Stimulated activated CD8-positive, alpha-beta memory T cell treated with anti-CD3 and anti-CD28 coated beads, Interleukin-12 subunit alpha, Interleukin-12 subunit beta, amount 100 ng/mL, for 1 hour (primary cell): ENCODE data around the gene LTBP2.

Source experiments
- DNase-seq: peaks from one replicate; pipeline ENCODE4 v3.0.0-alpha.2; 2020; ENCODE audit warnings: low read depth

Gene LTBP2

GRCh38 chr14:74526854-74527585, 85.0 kb downstream of the LTBP2 start:
- DNase-seq, result no peak

GRCh38 chr14:74525361-74525851, 86.6 kb downstream of the LTBP2 start:
- DNase-seq, result no peak

GRCh38 chr14:74524812-74525135, 87.3 kb downstream of the LTBP2 start:
- DNase-seq, result no peak

GRCh38 chr14:74524076-74524811, 87.8 kb downstream of the LTBP2 start:
- no peak for DNase-seq

GRCh38 chr14:74522740-74523139, 89.3 kb downstream of the LTBP2 start:
- no peak for DNase-seq

- DNase-seq, result no peak
Observed at GRCh38 chr14:74521756-74522155, 90.3 kb downstream of the LTBP2 start.

- DNase-seq, result no peak
Observed at GRCh38 chr14:74519316-74520074, 92.5 kb downstream of the LTBP2 start.

GRCh38 chr14:74518221-74518620, 93.8 kb downstream of the LTBP2 start:
- no peak for DNase-seq

- DNase-seq, result no peak
Observed at GRCh38 chr14:74517731-74518130, 94.3 kb downstream of the LTBP2 start.

- DNase-seq, result no peak
Observed at GRCh38 chr14:74516451-74517160, 95.4 kb downstream of the LTBP2 start.

- no peak for DNase-seq
Observed at GRCh38 chr14:74515891-74516412, 96.1 kb downstream of the LTBP2 start.

GRCh38 chr14:74514471-74514941, 97.5 kb downstream of the LTBP2 start:
- no peak for DNase-seq

GRCh38 chr14:74511966-74512830, 99.8 kb downstream of the LTBP2 start:
- no peak for DNase-seq

GRCh38 chr14:74510959-74511409, 101.1 kb downstream of the LTBP2 start:
- DNase-seq, result no peak

GRCh38 chr14:74510223-74510931, 101.7 kb downstream of the LTBP2 start:
- no peak for DNase-seq

GRCh38 chr14:74509587-74510222, 102.3 kb downstream of the LTBP2 start:
- DNase-seq, result no peak

GRCh38 chr14:74508844-74509428, 103.1 kb downstream of the LTBP2 start:
- DNase-seq, result no peak

GRCh38 chr14:74508292-74508731, 103.7 kb downstream of the LTBP2 start:
- no peak for DNase-seq

- DNase-seq, result no peak
Observed at GRCh38 chr14:74507840-74508239, 104.2 kb downstream of the LTBP2 start.
